B cell (primary cell): ENCODE results near the gene TLR5. TPM values are rescaled to one million over a fixed set of nuclear protein-coding genes. Genes with fewer than 3 reads are reported as not detected.

Experiments
- ATAC-seq: fragments of 200-7000 bp; cut with Tn5 transposase; one replicate; pipeline ENCODE4 v1.10.0; 2021; ENCODE audit warnings: low read depth, mild to moderate bottlenecking, moderate number of reproducible peaks, moderate library complexity
- CTCF ChIA-PET: fragments of 350-600 bp; sonication (Branson Sonifier 250); formaldehyde crosslinking; loops from one replicate; lab custom pipeline; 2021; ENCODE audit warnings: antibody characterized with exemption, inconsistent platforms; lab: Charles Lee
- POLR2A ChIA-PET: fragments of 350-600 bp; sonication (Branson Sonifier 250); formaldehyde crosslinking; loops from one replicate; lab custom pipeline; 2021; ENCODE audit warnings: antibody characterized with exemption; lab: Charles Lee
- DNase-seq: peaks from one replicate; pipeline ENCODE4 v3.0.0; 2013
- H2AFZ ChIP-seq: 2 replicates; pipeline ENCODE4 v1.6.1; 2012; ENCODE audit warnings: mild to moderate bottlenecking, low read depth, low read length; ENCODE audit not compliant: insufficient read depth, poor library complexity, severe bottlenecking
- H3K27ac ChIP-seq, 2 donors: 1 replicate in 1 of 2; 2 replicates in 1 of 2; pipeline ENCODE4 v1.5.1; 2012 to 2013; ENCODE audit warnings: low read length in 2 of 2, mild to moderate bottlenecking in 2 of 2, moderate library complexity in 1 of 2
- H3K27me3 ChIP-seq, 4 experiments: fragments of 200-600 bp in 1 of 4; sonication (generic) in 1 of 4; replicated peaks in 1 of 4; 1 replicate in 2 of 4; 2 replicates in 2 of 4; pipeline versions ENCODE4 v1.6.1 to v1.7.0; 2013 to 2016; ENCODE audit warnings: low read length in 3 of 4, mild to moderate bottlenecking in 2 of 4, mixed read lengths in 1 of 4, moderate library complexity in 1 of 4; ENCODE audit not compliant: insufficient read depth in 4 of 4, control insufficient read depth in 3 of 4; ENCODE audit errors: control extremely low read depth in 1 of 4
- H3K36me3 ChIP-seq, 2 experiments: replicated peaks in 1 of 2; 1 replicate in 1 of 2; 2 replicates in 1 of 2; pipeline versions ENCODE4 v1.6.1 to v1.7.1; 2013; ENCODE audit warnings: low read length in 1 of 2; ENCODE audit not compliant: insufficient read depth in 2 of 2, control insufficient read depth in 1 of 2; ENCODE audit errors: control extremely low read depth in 1 of 2, extremely low read depth in 1 of 2
- H3K4me1 ChIP-seq, 2 donors: fragments of 200-600 bp in 1 of 2; sonication (generic) in 1 of 2; 1 replicate in 1 of 2; 2 replicates in 1 of 2; pipeline versions ENCODE4 v1.5.1 to v1.6.1; 2013 to 2017; ENCODE audit warnings: low read length in 2 of 2; ENCODE audit not compliant: control insufficient read depth in 2 of 2, insufficient read depth in 2 of 2
- H3K4me2 ChIP-seq: replicated peaks from 2 replicates; pipeline ENCODE3; 2012; ENCODE audit warnings: mild to moderate bottlenecking, low read depth, low read length; ENCODE audit not compliant: poor library complexity, severe bottlenecking
- H3K4me3 ChIP-seq, 5 experiments: fragments of 200-600 bp in 1 of 5; sonication (generic) in 1 of 5; 1 replicate in 3 of 5; 2 replicates in 2 of 5; pipeline versions ENCODE4 v1.5.1 to v1.7.0; 2011 to 2016; ENCODE audit warnings: low read length in 4 of 5, mild to moderate bottlenecking in 4 of 5, low read depth in 2 of 5, control low read depth in 1 of 5, moderate library complexity in 1 of 5; ENCODE audit not compliant: insufficient read depth in 1 of 5; ENCODE audit errors: control extremely low read depth in 1 of 5, extremely low read depth in 1 of 5
- H3K79me2 ChIP-seq: fragments of 200-600 bp; sonication (generic); one replicate; pipeline ENCODE4 v1.6.0; 2016; ENCODE audit warnings: low read length; ENCODE audit not compliant: control insufficient read depth, insufficient read depth
- H3K9ac ChIP-seq: fragments of 200-600 bp; sonication (generic); 2 replicates; pipeline ENCODE4 v1.6.1; 2017; ENCODE audit warnings: mild to moderate bottlenecking, low read length, moderate library complexity
- H3K9me3 ChIP-seq, 3 donors: one replicate each; pipeline versions ENCODE4 v1.6.1 to v1.7.1; 2013; ENCODE audit warnings: low read length in 2 of 3; ENCODE audit not compliant: control insufficient read depth in 2 of 3, insufficient read depth in 1 of 3; ENCODE audit errors: control extremely low read depth in 1 of 3
- H4K20me1 ChIP-seq: 2 replicates; pipeline ENCODE4 v1.6.0; 2012; ENCODE audit warnings: mild to moderate bottlenecking, low read length; ENCODE audit not compliant: insufficient read depth, control insufficient read depth, poor library complexity, severe bottlenecking
- H3K27ac Mint-ChIP-seq: one replicate; pipeline ENCODE4 v1.8.0; 2021; ENCODE audit warnings: mixed read lengths
- H3K27me3 Mint-ChIP-seq: one replicate; pipeline ENCODE4 v1.8.0; 2021; ENCODE audit warnings: mixed read lengths
- H3K4me1 Mint-ChIP-seq: one replicate; pipeline ENCODE4 v1.8.0; 2021; ENCODE audit warnings: mixed read lengths
- H3K4me3 Mint-ChIP-seq: one replicate; pipeline ENCODE4 v1.8.0; 2021; ENCODE audit warnings: mixed read lengths
- H3K9me3 Mint-ChIP-seq: one replicate; pipeline ENCODE4 v1.8.0; 2022; ENCODE audit warnings: mixed read lengths; ENCODE audit not compliant: insufficient read depth
- CTCF ChIP-seq: fragments of 200-600 bp; IDR thresholded peaks from one replicate; pipeline ENCODE4 v1.8.0; 2022; ENCODE audit warnings: antibody characterized with exemption, mild to moderate bottlenecking
- EZH2 ChIP-seq: IDR thresholded peaks from 2 replicates; pipeline ENCODE4 v1.6.1; 2012; ENCODE audit warnings: borderline replicate concordance, low read depth, mild to moderate bottlenecking, moderate library complexity, low read length; ENCODE audit not compliant: insufficient read depth, poor library complexity, severe bottlenecking
- WGBS: methylation state at CpG from one replicate; pipeline ENCODE4 v1.1.5; 2013; ENCODE audit warnings: missing lambda C conversion rate; ENCODE audit not compliant: insufficient coverage; 5-methylcytosine and 5-hydroxymethylcytosine counted together
- intact Hi-C: fragments of 100-400 bp; cut with micrococcal nuclease; formaldehyde crosslinking; loops from one replicate; pipeline ENCODE4 v1.10.0; 2022
- polyA plus RNA-seq: library from polyadenylated mRNA; depleted of rRNA; stranded (reverse); fragments of >200 nt; gene quantifications from 2 replicates; pipeline ENCODE4 v1.2.3, GENCODE V29; 2012
- total RNA-seq, 2 donors: library from RNA; stranded (reverse); fragments of 120-200 nt in 1 of 2; gene quantifications; 1 replicate in 1 of 2; 2 replicates in 1 of 2; pipeline versions ENCODE4 v1.2.3 to v1.2.4, GENCODE V29; 2013 to 2022

TLR5 gene
- total and polyA plus RNA-seq, 2 donors (not counting 1 experiment from before 2014, with no cell fraction given), result 0.21 TPM; not detected in 1

- ATAC-seq, result peak; percentile 60
- Mint-ChIP-seq H3K9me3 (no peaks in the 10 kb centered on the region), H3K27me3 (peaks cover 56% of the 10 kb centered on the region), H3K4me1 (peaks cover 22% of the 10 kb centered on the region), H3K4me3 (peak overlapping the region; percentile 83), H3K27ac (no peak overlapping the region)
- peak; percentile 87 for TF ChIP-seq CTCF
- TF ChIP-seq EZH2, result no peak
- Histone ChIP-seq H3K4me1 (peaks cover 16 to 20% of the 10 kb centered on the region in 2 donors), H3K79me2 (no peaks in the 10 kb centered on the region), H3K9me3 (no peaks in the 10 kb centered on the region), H3K4me3 (peak overlapping the region in 3 of 5 experiments; percentile 9 to 51 (median 33)), H3K4me2 (peak overlapping the region; percentile 76), H3K36me3 (no peaks in the 10 kb centered on the region), H4K20me1 (no peaks in the 10 kb centered on the region), H3K9ac (peak overlapping the region; percentile 30), H3K27me3 (peaks cover 0 to 43% (median 23%) of the 10 kb centered on the region in 4 experiments), H3K27ac (no peak overlapping the region), H2AFZ (peak overlapping the region; percentile 76)
- peak; percentile 72 for DNase-seq
- ChIA-PET POLR2A (no interaction called here), CTCF (interaction anchor here (0.6 to 8.7 kb wide), 13 partner anchors 8 to 674 kb away, joined by 3 to 94 read pairs (median 4); partner anchors contain the start of gene TLR5)
- WGBS, result 25% methylated on average over 37 of the region's 37 CpGs
- intact Hi-C loops, result no loop called here
Observed at GRCh38 chr1:223129229-223129901, 13.7 kb downstream of the TLR5 start.

GRCh38 chr1:223126741-223127140 is 16.3 kb downstream of the TLR5 start:
- H3K36me3 ChIP-seq, result no peaks in the 10 kb centered on the region
- peaks cover 13 to 14% of the 10 kb centered on the region in 2 donors for H3K4me1 ChIP-seq
- no peaks in the 10 kb centered on the region for H3K9me3 Mint-ChIP-seq
- no peak for ATAC-seq
- POLR2A ChIA-PET, result no interaction called here
- H3K79me2 ChIP-seq, result no peaks in the 10 kb centered on the region
- H3K4me3 Mint-ChIP-seq, result no peak overlapping the region
- CTCF ChIA-PET, result interaction anchor here (1.1 to 8.7 kb wide), 6 partner anchors 9 to 335 kb away, joined by 3 to 94 read pairs (median 4); partner anchors contain the start of gene TLR5
- H3K4me2 ChIP-seq, result no peak overlapping the region
- no peak overlapping the region for H2AFZ ChIP-seq
- intact Hi-C loops, result no loop called here
- no peaks in the 10 kb centered on the region for H3K9me3 ChIP-seq
- H3K4me1 Mint-ChIP-seq, result peaks cover 19% of the 10 kb centered on the region
- no peaks in the 10 kb centered on the region for H4K20me1 ChIP-seq
- H3K27me3 Mint-ChIP-seq, result peaks cover 32% of the 10 kb centered on the region
- no peak overlapping the region for H3K27ac ChIP-seq
- DNase-seq, result no peak
- WGBS, result 100% methylated on average over 1 of the region's 1 CpG
- no peak overlapping the region for H3K9ac ChIP-seq
- no peak overlapping the region for H3K27ac Mint-ChIP-seq
- no peak overlapping the region for H3K4me3 ChIP-seq
- TF ChIP-seq CTCF, result no peak
- TF ChIP-seq EZH2, result no peak
- peaks cover 0 to 20% (median 10%) of the 10 kb centered on the region in 4 experiments for H3K27me3 ChIP-seq
